SK-N-SH (cell line): ENCODE measurements around the gene AKAP9. TPM values are rescaled to one million over a fixed set of nuclear protein-coding genes. Genes with fewer than 3 reads are reported as not detected.
A peak's percentile ranks its signal among the peaks of the same experiment; 100 is the strongest.

Experiments
- CTCF ChIA-PET: fragments of 300-600, 350-600 bp; formaldehyde crosslinking; extraction: SDS; loops from one replicate; lab custom pipeline; 2021; lab: Yijun Ruan, JAX
- POLR2A ChIA-PET: fragments of 350-600 bp; sonication (Branson Sonifier 250); formaldehyde crosslinking; extraction: SDS; loops from one replicate; lab custom pipeline; 2020; ENCODE audit warnings: antibody characterized with exemption, inconsistent platforms; lab: Yijun Ruan, JAX
- DNase-seq: peaks from one replicate; pipeline ENCODE4 v3.0.0; 2012
- H2AFZ ChIP-seq: fragments of 200-600 bp; sonication (generic); 2 replicates; pipeline ENCODE4 v1.8.1; 2016; ENCODE audit warnings: antibody characterized with exemption, mild to moderate bottlenecking, low read depth
- H3F3A ChIP-seq: fragments of 200-600 bp; sonication (generic); replicated peaks from 2 replicates; pipeline ENCODE3; 2016; ENCODE audit warnings: antibody characterized with exemption, mild to moderate bottlenecking; ENCODE audit not compliant: insufficient read depth
- H3K27ac ChIP-seq, 2 experiments: fragments of 200-500 bp in 1 of 2; fragments of 200-600 bp in 1 of 2; sonication (Bioruptor generic) in 1 of 2; sonication (generic), shearing (Covaris generic) in 1 of 2; 2 replicates each; pipeline versions ENCODE4 v1.5.1 to v1.6.1; 2014 to 2016; ENCODE audit warnings: low read depth in 2 of 2, inconsistent platforms in 1 of 2, low read length in 1 of 2, mild to moderate bottlenecking in 1 of 2, mixed read lengths in 1 of 2
- H3K27me3 ChIP-seq: fragments of 200-600 bp; sonication (generic), shearing (Covaris generic); 2 replicates; pipeline ENCODE4 v1.6.1; 2016; ENCODE audit warnings: mixed run types; ENCODE audit not compliant: insufficient read depth
- H3K36me3 ChIP-seq, 2 experiments: fragments of 200-500 bp in 1 of 2; fragments of 200-600 bp in 1 of 2; sonication (Bioruptor generic) in 1 of 2; sonication (generic) in 1 of 2; replicated peaks in 1 of 2; 2 replicates each; pipeline versions ENCODE3 to v1.5.1; 2014 to 2016; ENCODE audit warnings: low read length in 1 of 2, mild to moderate bottlenecking in 1 of 2; ENCODE audit not compliant: insufficient read depth in 2 of 2, control insufficient read depth in 1 of 2
- H3K4me1 ChIP-seq, 2 experiments: fragments of 200-500 bp in 1 of 2; fragments of 200-600 bp in 1 of 2; sonication (Bioruptor generic) in 1 of 2; sonication (generic), shearing (Covaris generic) in 1 of 2; 2 replicates each; pipeline versions ENCODE4 v1.5.1 to v1.6.1; 2014 to 2016; ENCODE audit warnings: low read depth in 1 of 2, low read length in 1 of 2, mixed run types in 1 of 2; ENCODE audit not compliant: insufficient read depth in 2 of 2, control insufficient read depth in 1 of 2
- H3K4me2 ChIP-seq: fragments of 200-600 bp; sonication (generic), shearing (Covaris generic); 2 replicates; pipeline ENCODE4 v1.6.1; 2017; ENCODE audit warnings: mixed run types
- H3K4me3 ChIP-seq, 2 experiments: fragments of 200-500 bp in 1 of 2; fragments of 200-600 bp in 1 of 2; sonication (Bioruptor generic) in 1 of 2; sonication (generic), shearing (Covaris generic) in 1 of 2; 2 replicates each; pipeline versions ENCODE4 v1.5.1 to v1.8.1; 2014 to 2016; ENCODE audit warnings: low read depth in 2 of 2, inconsistent platforms in 1 of 2, low read length in 1 of 2, mild to moderate bottlenecking in 1 of 2, mixed read lengths in 1 of 2, moderate library complexity in 1 of 2
- H3K79me2 ChIP-seq: fragments of 200-600 bp; sonication (generic); 2 replicates; pipeline ENCODE4 v1.8.1; 2017; ENCODE audit warnings: mild to moderate bottlenecking; ENCODE audit not compliant: insufficient read depth
- H3K9ac ChIP-seq: fragments of 200-600 bp; sonication (generic); 2 replicates; pipeline ENCODE4 v1.6.1; 2017; ENCODE audit warnings: mixed run types
- H3K9me2 ChIP-seq: fragments of 200-600 bp; sonication (generic); 2 replicates; pipeline ENCODE4 v1.6.1; 2017; ENCODE audit warnings: mixed run types
- H3K9me3 ChIP-seq: fragments of 200-600 bp; sonication (generic); 2 replicates; pipeline ENCODE4 v1.6.1; 2017; ENCODE audit warnings: mixed run types, mild to moderate bottlenecking, moderate library complexity
- H4K20me1 ChIP-seq: fragments of 200-600 bp; sonication (generic); 2 replicates; pipeline ENCODE4 v1.6.1; 2017; ENCODE audit warnings: mild to moderate bottlenecking, mixed run types; ENCODE audit not compliant: insufficient read depth
- ELF1 ChIP-seq: IDR thresholded peaks from 2 replicates; pipeline ENCODE4 v1.4.0; 2012
- FOXJ3 ChIP-seq: sonication (generic); formaldehyde crosslinking; IDR thresholded peaks from 2 replicates; pipeline ENCODE4 v1.5.1; 2020; ENCODE audit warnings: mild to moderate bottlenecking, missing genetic modification reagents
- GABPA ChIP-seq: IDR thresholded peaks from 2 replicates; pipeline ENCODE4 v1.4.0; 2012; ENCODE audit warnings: low read depth, mild to moderate bottlenecking
- POLR2AphosphoS5 ChIP-seq: IDR thresholded peaks from 2 replicates; pipeline ENCODE4 v1.6.1; 2012; ENCODE audit warnings: low read depth, low read length
- RXRA ChIP-seq: IDR thresholded peaks from 2 replicates; pipeline ENCODE4 v1.4.0; 2012; ENCODE audit warnings: low read depth, mild to moderate bottlenecking, borderline replicate concordance
- TCF12 ChIP-seq: IDR thresholded peaks from 2 replicates; pipeline ENCODE4 v1.4.0; 2012
- TEAD4 ChIP-seq: IDR thresholded peaks from 2 replicates; pipeline ENCODE4 v1.4.0; 2012; ENCODE audit warnings: mild to moderate bottlenecking, borderline replicate concordance; ENCODE audit not compliant: insufficient read depth
- YY1 ChIP-seq: IDR thresholded peaks from 2 replicates; pipeline ENCODE4 v1.4.0; 2012; ENCODE audit warnings: low read depth, mild to moderate bottlenecking
- WGBS: methylation state at CpG from one replicate; pipeline ENCODE4 v1.1.6; 2017; ENCODE audit warnings: low lambda C conversion rate; 5-methylcytosine and 5-hydroxymethylcytosine counted together
- polyA plus RNA-seq, 3 experiments: library from polyadenylated mRNA; depleted of rRNA; stranded (reverse); fragments of >200 nt; gene quantifications; 2 replicates each; pipeline ENCODE4 v1.2.3, GENCODE V29; 2012
- TF ChIP-seq, protein P1 (sequence below): fragments of 200-600 bp; sonication (generic); IDR thresholded peaks from 2 replicates; pipeline ENCODE4 v1.6.1; 2017; ENCODE audit warnings: antibody characterized with exemption, mild to moderate bottlenecking, moderate library complexity
- TF ChIP-seq, protein P2 (sequence below): IDR thresholded peaks from 2 replicates; pipeline ENCODE4 v1.4.0; 2012; ENCODE audit warnings: low read depth, borderline replicate concordance
- TF ChIP-seq, protein P3 (sequence below): IDR thresholded peaks from 2 replicates; pipeline ENCODE4; 2012
- TF ChIP-seq, protein P4 (sequence below): fragments of 150-350 bp; IDR thresholded peaks from 2 replicates; pipeline ENCODE4 v1.6.1; 2017; ENCODE audit warnings: antibody characterized with exemption, low read length, low read depth, borderline replicate concordance

The AKAP9 gene
- polyA plus RNA-seq, 1 of the 3 experiments (the other 2 are of a cell fraction), result 13.1 TPM

DNA sequence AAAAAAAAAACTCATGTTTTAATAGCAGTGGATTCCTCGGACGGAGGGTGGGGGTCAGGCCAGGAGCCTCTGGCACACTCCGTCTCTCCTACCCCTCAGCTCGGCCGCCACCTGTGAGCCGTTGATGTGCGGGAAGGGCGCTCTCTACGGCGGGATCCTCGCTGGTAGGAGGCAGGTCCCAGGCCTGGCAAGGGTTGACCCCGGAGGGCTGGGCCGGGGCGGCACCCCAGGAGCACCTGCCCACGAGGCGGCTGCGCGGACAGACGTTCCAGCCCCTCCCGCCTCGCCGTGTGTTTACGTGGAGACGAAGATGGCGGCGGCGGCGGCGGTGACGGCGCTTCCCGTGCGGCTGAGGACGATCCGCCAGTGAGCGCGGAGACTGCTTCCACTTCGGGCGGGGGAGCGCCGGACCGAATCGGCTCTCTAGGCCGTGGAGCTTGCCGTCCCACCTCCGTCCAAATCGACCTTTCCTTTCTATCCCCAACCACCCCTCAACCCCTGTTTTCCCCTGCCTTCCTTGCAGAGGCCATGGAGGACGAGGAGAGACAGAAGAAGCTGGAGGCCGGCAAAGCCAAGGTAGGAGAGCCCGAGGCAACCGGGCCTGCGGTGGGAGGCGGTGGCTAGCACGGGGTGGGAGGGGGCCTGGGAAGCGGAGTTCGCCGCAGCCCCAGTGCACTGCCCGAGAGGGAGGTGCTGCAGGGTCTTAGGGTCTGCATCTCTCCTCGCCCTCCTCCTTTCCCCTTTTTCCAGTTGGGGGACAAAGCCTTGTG, at the start of gene AKAP9 (continued):
- no peak for TF ChIP-seq RXRA
- TF ChIP-seq TEAD4, result no peak
- TF ChIP-seq, protein P1, sequence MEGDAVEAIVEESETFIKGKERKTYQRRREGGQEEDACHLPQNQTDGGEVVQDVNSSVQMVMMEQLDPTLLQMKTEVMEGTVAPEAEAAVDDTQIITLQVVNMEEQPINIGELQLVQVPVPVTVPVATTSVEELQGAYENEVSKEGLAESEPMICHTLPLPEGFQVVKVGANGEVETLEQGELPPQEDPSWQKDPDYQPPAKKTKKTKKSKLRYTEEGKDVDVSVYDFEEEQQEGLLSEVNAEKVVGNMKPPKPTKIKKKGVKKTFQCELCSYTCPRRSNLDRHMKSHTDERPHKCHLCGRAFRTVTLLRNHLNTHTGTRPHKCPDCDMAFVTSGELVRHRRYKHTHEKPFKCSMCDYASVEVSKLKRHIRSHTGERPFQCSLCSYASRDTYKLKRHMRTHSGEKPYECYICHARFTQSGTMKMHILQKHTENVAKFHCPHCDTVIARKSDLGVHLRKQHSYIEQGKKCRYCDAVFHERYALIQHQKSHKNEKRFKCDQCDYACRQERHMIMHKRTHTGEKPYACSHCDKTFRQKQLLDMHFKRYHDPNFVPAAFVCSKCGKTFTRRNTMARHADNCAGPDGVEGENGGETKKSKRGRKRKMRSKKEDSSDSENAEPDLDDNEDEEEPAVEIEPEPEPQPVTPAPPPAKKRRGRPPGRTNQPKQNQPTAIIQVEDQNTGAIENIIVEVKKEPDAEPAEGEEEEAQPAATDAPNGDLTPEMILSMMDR, result no peak
- TF ChIP-seq YY1, result peak; percentile 97
- peak; percentile 96 for TF ChIP-seq FOXJ3 (CRISPR knock-in tag)
- TF ChIP-seq, protein P2, sequence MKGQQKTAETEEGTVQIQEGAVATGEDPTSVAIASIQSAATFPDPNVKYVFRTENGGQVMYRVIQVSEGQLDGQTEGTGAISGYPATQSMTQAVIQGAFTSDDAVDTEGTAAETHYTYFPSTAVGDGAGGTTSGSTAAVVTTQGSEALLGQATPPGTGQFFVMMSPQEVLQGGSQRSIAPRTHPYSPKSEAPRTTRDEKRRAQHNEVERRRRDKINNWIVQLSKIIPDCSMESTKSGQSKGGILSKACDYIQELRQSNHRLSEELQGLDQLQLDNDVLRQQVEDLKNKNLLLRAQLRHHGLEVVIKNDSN, result no peak
- TF ChIP-seq, protein P3, sequence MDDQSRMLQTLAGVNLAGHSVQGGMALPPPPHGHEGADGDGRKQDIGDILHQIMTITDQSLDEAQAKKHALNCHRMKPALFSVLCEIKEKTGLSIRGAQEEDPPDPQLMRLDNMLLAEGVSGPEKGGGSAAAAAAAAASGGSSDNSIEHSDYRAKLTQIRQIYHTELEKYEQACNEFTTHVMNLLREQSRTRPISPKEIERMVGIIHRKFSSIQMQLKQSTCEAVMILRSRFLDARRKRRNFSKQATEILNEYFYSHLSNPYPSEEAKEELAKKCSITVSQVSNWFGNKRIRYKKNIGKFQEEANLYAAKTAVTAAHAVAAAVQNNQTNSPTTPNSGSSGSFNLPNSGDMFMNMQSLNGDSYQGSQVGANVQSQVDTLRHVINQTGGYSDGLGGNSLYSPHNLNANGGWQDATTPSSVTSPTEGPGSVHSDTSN, result no peak
- peak; percentile 49 for TF ChIP-seq GABPA
- TF ChIP-seq, all 33 proteins: peak for 13

DNA sequence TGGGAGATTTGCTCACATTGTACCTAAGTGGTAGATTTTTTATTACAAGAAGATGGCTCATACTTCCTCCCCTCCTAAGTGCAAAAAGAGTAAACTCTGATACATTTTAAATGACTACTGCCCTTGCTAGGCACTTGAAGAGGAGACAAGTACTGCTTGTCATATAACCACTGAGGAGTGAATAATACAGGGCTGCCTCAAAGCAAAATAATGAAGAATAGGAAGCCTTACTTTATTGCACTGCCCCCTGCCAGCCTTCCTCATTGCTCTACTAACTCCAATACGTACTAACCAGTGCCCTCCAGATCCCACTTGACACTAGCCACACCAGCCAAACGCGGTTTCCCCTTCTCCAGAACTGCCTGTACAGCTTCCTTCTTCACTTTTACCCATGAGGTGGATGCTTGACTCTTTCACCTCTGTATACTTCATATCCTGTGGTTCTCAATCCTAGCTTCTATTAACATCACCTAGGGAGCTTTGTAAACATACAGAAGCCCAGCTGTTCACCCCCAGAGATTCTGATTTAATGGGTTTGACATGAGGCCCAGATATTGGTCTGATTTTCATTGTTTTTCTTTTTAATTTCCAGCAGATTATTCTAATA, 48.5 kb upstream of the AKAP9 start:
- no peak overlapping the region for H3K27ac ChIP-seq
- DNase-seq, result no peak
- no peaks in the 10 kb centered on the region for H3K9me2 ChIP-seq
- H3K79me2 ChIP-seq, result no peaks in the 10 kb centered on the region
- H3K9me3 ChIP-seq, result no peaks in the 10 kb centered on the region
- no peaks in the 10 kb centered on the region for H3K36me3 ChIP-seq
- no peaks in the 10 kb centered on the region; a peak in 1 of 4 replicates for H3K4me1 ChIP-seq
- H3K27me3 ChIP-seq, result no peaks in the 10 kb centered on the region
- no peak overlapping the region for H3K4me2 ChIP-seq
- 45% methylated on average over 3 of the region's 3 CpGs for WGBS
- ChIA-PET POLR2A (no interaction called here), CTCF (interaction anchor here (0.6 to 5.3 kb wide), 4 partner anchors 12 to 65 kb away, joined by 3 to 30 read pairs (median 6); partner anchors contain the start of gene MTERF1)
- no peak overlapping the region for H3K4me3 ChIP-seq
- H3K9ac ChIP-seq, result no peak overlapping the region
- no peak overlapping the region; the same call in 1 of the 2 replicates for H2AFZ ChIP-seq
- H4K20me1 ChIP-seq, result no peaks in the 10 kb centered on the region
- H3F3A ChIP-seq, result no peaks in the 10 kb centered on the region
- TF ChIP-seq POLR2AphosphoS5, result no peak
- TF ChIP-seq, protein P3, result no peak
- TF ChIP-seq ELF1, result no peak
- no peak for TF ChIP-seq YY1
- TF ChIP-seq TCF12, result no peak
- TF ChIP-seq TEAD4, result no peak
- TF ChIP-seq, protein P2, result no peak
- TF ChIP-seq, protein P4, sequence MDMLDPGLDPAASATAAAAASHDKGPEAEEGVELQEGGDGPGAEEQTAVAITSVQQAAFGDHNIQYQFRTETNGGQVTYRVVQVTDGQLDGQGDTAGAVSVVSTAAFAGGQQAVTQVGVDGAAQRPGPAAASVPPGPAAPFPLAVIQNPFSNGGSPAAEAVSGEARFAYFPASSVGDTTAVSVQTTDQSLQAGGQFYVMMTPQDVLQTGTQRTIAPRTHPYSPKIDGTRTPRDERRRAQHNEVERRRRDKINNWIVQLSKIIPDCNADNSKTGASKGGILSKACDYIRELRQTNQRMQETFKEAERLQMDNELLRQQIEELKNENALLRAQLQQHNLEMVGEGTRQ, result no peak
